GM12864 (cell line): Measurements from ENCODE around the gene UPK1A.
A peak's percentile ranks its signal among the peaks of the same experiment; 100 is the strongest.

Experiments
- DNase-seq: peaks from one replicate; pipeline ENCODE4 v3.0.0-alpha.2; 2011; ENCODE audit warnings: low read depth
- H3K4me3 ChIP-seq: 2 replicates; pipeline ENCODE4 v1.5.1; 2011; ENCODE audit warnings: mild to moderate bottlenecking, low read depth, low read length, control low read depth
- TF ChIP-seq, protein P1 (sequence below): IDR thresholded peaks from 2 replicates; pipeline ENCODE4 v1.5.1; 2011; ENCODE audit warnings: low read depth, mild to moderate bottlenecking, moderate library complexity, low read length, control low read depth, inconsistent platforms; ENCODE audit errors: missing control alignments

Gene UPK1A

DNA sequence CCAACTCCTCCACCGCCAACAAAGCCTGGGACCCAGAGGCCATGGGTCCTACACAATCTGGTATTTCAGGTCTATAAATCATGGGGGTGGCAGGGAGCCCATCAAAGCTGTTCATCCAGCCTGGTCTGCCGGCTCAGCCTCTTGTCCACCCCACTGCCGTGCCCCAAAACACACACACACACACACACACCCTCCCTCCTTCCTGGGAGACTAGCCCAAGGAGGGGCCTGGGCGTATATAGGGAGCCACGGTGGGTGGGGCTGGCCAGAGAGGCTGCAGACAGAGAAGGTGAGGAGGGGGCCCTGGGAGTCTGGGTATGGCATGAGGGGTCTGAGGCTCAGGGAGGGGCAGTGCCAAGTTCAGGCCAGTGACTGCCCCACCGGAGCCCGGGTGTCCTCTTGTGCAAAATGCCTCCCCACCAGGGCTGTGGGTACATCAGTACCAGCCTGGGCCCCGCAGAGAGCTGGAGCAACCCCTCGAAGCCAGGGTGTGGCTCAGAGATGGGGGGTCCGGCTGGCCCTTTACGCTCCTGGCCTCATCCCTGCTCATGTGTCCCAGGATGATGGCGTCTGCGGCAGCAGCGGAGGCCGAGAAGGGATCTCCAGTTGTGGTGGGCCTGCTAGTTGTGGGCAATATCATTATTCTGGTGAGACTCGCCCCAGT, at the start of gene UPK1A:
UPK1A (plus strand) TSS at position 267 of the 663 bp plus-strand sequence; CDS start at position 563, 296 bp downstream.
- DNase-seq, result no peak
- H3K4me3 ChIP-seq, result no peak within 1 kb of the TSS
- TF ChIP-seq, protein P1, sequence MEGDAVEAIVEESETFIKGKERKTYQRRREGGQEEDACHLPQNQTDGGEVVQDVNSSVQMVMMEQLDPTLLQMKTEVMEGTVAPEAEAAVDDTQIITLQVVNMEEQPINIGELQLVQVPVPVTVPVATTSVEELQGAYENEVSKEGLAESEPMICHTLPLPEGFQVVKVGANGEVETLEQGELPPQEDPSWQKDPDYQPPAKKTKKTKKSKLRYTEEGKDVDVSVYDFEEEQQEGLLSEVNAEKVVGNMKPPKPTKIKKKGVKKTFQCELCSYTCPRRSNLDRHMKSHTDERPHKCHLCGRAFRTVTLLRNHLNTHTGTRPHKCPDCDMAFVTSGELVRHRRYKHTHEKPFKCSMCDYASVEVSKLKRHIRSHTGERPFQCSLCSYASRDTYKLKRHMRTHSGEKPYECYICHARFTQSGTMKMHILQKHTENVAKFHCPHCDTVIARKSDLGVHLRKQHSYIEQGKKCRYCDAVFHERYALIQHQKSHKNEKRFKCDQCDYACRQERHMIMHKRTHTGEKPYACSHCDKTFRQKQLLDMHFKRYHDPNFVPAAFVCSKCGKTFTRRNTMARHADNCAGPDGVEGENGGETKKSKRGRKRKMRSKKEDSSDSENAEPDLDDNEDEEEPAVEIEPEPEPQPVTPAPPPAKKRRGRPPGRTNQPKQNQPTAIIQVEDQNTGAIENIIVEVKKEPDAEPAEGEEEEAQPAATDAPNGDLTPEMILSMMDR, result no peak

DNA sequence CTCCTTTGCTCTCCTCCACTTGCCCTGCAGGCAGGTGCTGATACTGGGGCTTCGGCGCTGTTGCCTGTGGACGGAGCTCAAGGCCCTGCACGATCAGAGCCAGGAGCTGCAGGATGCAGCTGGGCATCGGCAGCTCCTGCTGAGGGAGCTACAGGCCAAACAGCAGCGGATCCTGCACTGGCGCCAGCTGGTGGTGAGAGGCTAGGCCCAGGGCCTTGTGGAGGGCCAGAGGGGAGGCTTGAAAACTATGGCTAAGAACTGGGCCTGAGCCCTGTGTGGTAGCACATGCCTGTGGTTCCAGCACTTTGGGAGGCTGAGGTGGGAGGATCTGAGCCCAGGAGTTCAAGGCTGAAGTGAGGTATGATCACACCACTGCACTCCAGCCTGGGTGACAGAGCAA, 47.5 kb upstream of the UPK1A start:
- TF ChIP-seq, protein P1, result peak; percentile 2
- DNase-seq, result no peak
- no peak overlapping the region for H3K4me3 ChIP-seq

DNA sequence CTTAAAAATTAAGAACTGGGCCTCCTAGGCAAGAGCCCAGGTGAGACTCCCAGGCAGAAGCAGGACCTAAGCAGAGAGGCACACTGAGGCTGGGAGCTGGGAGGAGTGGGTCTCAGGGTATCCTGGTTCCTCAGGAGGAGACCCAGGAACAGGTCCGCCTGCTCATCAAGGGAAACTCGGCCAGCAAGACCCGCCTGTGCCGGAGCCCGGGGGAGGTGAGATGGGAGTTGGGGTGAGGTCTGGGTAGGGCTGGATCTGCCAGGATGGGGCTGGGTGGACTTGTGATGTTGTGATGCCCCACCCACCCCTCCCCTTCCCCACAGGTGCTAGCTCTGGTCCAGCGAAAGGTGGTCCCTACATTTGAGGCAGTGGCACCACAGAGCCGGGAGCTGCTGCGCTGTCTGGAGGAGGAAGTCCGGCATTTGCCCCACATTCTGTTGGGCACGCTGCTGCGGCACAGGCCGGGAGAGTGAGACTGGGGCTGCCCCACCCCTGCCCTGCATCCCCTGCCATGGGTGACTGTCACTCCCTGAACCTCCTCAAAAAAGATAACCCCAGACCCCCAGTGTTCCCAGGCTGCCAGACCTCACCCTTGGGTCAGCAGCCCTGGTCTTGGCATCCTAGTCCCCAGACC, 46.9 kb upstream of the UPK1A start:
- no peak for DNase-seq
- TF ChIP-seq, protein P1, result no peak
- no peak overlapping the region for H3K4me3 ChIP-seq

GRCh38 chr19:35620001-35620400, 46.3 kb upstream of the UPK1A start:
- TF ChIP-seq, protein P1, result no peak
- no peak overlapping the region for H3K4me3 ChIP-seq
- DNase-seq, result no peak

DNA sequence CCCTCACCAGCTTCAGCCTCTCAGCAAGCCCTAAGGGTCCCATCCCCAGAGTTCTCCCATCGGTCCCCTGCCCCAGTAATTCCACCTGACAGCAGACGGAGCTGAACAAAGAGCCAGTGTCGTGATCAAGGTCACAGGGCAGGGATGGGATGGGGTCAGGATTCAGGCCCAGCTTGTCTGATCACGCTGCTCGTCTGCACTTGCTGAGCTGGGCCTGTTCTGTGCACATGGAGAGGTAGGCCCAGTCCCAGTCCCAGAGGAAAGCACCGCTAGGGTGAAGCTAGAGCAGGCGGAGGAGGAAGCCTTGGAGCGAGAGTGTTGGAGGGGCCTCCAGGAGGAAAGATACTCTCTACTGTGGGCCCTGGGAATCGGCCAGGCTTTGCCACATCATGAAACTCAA, 44.6 kb upstream of the UPK1A start:
- no peak for DNase-seq
- H3K4me3 ChIP-seq, result no peak overlapping the region
- TF ChIP-seq, protein P1, result no peak

GRCh38 chr19:35622750-35623149, 43.6 kb upstream of the UPK1A start:
- no peak for DNase-seq
- no peak overlapping the region for H3K4me3 ChIP-seq
- TF ChIP-seq, protein P1, result no peak
